GM08714 (cell line): Measurements from ENCODE around the gene COL23A1.
"Not testable (repeated sequence)": the region's sequence is repeated elsewhere in the genome, so short reads cannot be mapped to it uniquely, and the experiment has no call there.

ENCODE experiments used
- H3K4me3 ChIP-seq: fragments of 200-500 bp; sonication (Bioruptor generic); 2 replicates; pipeline ENCODE4 v1.5.1; 2014; ENCODE audit warnings: mild to moderate bottlenecking, low read length, inconsistent platforms
- ZNF274 ChIP-seq: IDR thresholded peaks from 2 replicates; pipeline ENCODE4 v1.6.1; 2012; ENCODE audit warnings: mild to moderate bottlenecking, low read depth, low read length

COL23A1 gene

GRCh38 chr5:178499352-178499751, 90.8 kb downstream of the COL23A1 start:
- no peak overlapping the region for H3K4me3 ChIP-seq
- no peak for TF ChIP-seq ZNF274

GRCh38 chr5:178496642-178497041, 93.6 kb downstream of the COL23A1 start:
- H3K4me3 ChIP-seq = no peak overlapping the region
- TF ChIP-seq ZNF274 = no peak

GRCh38 chr5:178496214-178496613, 94.0 kb downstream of the COL23A1 start:
- TF ChIP-seq ZNF274 = no peak
- H3K4me3 ChIP-seq = no peak overlapping the region

GRCh38 chr5:178495706-178496105, 94.5 kb downstream of the COL23A1 start:
- TF ChIP-seq ZNF274 = no peak
- H3K4me3 ChIP-seq = no peak overlapping the region

- TF ChIP-seq ZNF274 = no peak
- no peak overlapping the region for H3K4me3 ChIP-seq
Observed at GRCh38 chr5:178492278-178492677, 97.9 kb downstream of the COL23A1 start.

GRCh38 chr5:178490935-178491652, 99.1 kb downstream of the COL23A1 start:
- TF ChIP-seq ZNF274 = no peak
- no peak overlapping the region for H3K4me3 ChIP-seq

GRCh38 chr5:178489271-178489976, 100.8 kb downstream of the COL23A1 start:
- TF ChIP-seq ZNF274 = no peak
- no peak overlapping the region for H3K4me3 ChIP-seq

- no peak overlapping the region for H3K4me3 ChIP-seq
- no peak for TF ChIP-seq ZNF274
Observed at GRCh38 chr5:178488696-178489095, 101.5 kb downstream of the COL23A1 start.

GRCh38 chr5:178487911-178488600, 102.1 kb downstream of the COL23A1 start:
- H3K4me3 ChIP-seq = no peak overlapping the region
- TF ChIP-seq ZNF274 = no peak

GRCh38 chr5:178486878-178487512, 103.2 kb downstream of the COL23A1 start:
- H3K4me3 ChIP-seq = not testable (repeated sequence)

- TF ChIP-seq ZNF274 = no peak
- no peak overlapping the region for H3K4me3 ChIP-seq
Observed at GRCh38 chr5:178486239-178486641, 104.0 kb downstream of the COL23A1 start.

GRCh38 chr5:178483620-178484019, 106.6 kb downstream of the COL23A1 start:
- no peak for TF ChIP-seq ZNF274
- H3K4me3 ChIP-seq = no peak overlapping the region

GRCh38 chr5:178479261-178479660, 110.9 kb downstream of the COL23A1 start:
- no peak overlapping the region for H3K4me3 ChIP-seq
- no peak for TF ChIP-seq ZNF274

- H3K4me3 ChIP-seq = no peak overlapping the region
- no peak for TF ChIP-seq ZNF274
Observed at GRCh38 chr5:178478370-178478769, 111.8 kb downstream of the COL23A1 start.

GRCh38 chr5:178477802-178478201, 112.4 kb downstream of the COL23A1 start:
- H3K4me3 ChIP-seq = no peak overlapping the region
- no peak for TF ChIP-seq ZNF274
